ENCODE results near the gene SLC15A5. TPM values are rescaled to one million over a fixed set of nuclear protein-coding genes. Genes with fewer than 3 reads are reported as not detected.

SLC15A5 gene
- total RNA-seq, 4 donors from 2014 or later, result 0.17 to 0.38 (median 0.33) TPM; not detected in 1

DNA sequence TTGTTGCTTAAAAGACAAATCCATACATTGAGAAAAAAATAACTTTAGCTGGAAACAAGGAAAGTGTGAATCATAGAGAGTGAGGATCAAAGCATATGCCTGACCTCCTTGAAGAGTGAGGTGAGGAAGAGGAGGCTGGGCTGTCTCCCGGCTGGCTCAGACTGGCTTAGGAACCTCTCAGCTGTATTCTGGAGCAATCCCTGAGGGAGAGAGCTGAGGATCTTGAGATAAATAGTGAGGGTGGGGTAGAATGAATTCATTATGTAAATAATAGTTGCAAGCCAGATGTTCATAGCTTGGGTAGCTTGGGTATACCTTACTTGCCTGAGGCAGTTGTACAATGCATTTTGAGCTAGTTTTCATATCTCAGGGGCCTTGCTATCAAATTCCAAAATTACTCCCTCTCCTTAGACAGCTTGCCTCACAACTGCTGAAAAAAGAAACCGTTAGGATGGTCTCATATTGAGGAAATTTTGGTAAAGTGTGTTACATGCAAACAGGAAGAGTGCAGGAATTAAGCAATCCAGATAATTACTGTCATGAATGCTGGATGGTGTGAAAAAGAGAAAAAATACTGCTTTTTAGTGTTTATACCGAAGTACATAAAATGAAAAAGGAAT is 30.5 kb upstream of the SLC15A5 start:
- TF ChIP-seq, protein P1, sequence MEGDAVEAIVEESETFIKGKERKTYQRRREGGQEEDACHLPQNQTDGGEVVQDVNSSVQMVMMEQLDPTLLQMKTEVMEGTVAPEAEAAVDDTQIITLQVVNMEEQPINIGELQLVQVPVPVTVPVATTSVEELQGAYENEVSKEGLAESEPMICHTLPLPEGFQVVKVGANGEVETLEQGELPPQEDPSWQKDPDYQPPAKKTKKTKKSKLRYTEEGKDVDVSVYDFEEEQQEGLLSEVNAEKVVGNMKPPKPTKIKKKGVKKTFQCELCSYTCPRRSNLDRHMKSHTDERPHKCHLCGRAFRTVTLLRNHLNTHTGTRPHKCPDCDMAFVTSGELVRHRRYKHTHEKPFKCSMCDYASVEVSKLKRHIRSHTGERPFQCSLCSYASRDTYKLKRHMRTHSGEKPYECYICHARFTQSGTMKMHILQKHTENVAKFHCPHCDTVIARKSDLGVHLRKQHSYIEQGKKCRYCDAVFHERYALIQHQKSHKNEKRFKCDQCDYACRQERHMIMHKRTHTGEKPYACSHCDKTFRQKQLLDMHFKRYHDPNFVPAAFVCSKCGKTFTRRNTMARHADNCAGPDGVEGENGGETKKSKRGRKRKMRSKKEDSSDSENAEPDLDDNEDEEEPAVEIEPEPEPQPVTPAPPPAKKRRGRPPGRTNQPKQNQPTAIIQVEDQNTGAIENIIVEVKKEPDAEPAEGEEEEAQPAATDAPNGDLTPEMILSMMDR (IDR thresholded peaks at IDR 0.05; ENCODE audit: low read depth), result no peak

DNA sequence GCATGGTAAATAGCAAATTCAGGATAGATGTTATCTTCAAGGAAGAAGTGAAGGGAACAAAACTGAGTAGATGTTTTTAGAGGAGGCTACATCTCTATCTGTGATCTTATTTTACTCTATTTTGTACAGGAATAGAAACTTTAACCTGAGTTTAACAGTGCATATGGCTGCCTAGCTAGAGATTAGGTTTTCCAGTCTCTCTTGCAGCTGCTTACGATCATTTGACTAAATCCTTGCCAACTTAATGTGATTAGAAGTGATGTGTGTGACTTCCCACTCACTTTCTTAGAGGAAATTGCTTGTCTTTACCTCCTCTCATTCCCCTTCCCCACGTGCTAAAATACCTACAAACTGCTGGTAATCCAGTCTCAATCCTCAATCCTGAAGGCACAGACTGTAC is 26.5 kb upstream of the SLC15A5 start:
- TF ChIP-seq, protein P1 (IDR thresholded peaks at IDR 0.05; ENCODE audit: low read depth), result no peak

DNA sequence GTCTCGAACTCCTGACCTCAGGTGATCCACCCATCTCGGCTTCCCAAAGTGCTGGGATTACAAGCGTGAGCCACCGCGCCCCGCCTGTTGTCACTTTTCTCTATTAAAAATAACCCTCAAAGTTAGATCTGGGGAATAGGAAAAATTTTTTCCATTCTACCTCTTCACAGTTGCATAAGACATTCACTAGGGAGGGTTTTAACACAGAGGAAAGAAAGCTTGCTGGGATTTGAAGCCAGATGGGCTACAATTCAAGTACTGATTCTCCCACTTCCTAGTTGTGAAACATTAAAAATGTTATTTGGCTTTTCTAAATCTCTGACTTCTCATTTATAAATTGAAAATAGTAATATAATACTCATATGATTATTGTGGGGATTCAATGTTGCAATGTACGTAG is 23.3 kb upstream of the SLC15A5 start:
- TF ChIP-seq, protein P1 (IDR thresholded peaks at IDR 0.05; ENCODE audit: low read depth), result no peak

DNA sequence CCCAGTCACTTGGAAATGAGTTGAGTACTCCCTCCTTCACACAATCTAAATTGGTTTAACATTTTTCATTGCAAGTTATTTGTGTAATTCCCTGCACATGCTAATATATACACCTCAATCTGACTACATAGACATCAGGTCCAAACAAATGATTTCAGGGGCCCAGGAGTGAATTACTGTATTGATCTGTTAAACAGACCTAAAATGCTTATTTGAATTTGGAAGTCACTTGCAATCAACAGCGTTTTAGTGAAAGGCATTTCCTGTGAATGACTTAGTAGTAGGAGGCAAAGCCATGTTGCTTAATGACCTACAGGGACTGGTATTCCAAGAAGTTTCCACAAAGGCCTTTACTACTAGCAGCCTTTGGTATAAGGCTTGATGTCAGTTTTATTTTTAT is 22.6 kb upstream of the SLC15A5 start:
- TF ChIP-seq, protein P1 (IDR thresholded peaks at IDR 0.05; ENCODE audit: low read depth), result no peak

DNA sequence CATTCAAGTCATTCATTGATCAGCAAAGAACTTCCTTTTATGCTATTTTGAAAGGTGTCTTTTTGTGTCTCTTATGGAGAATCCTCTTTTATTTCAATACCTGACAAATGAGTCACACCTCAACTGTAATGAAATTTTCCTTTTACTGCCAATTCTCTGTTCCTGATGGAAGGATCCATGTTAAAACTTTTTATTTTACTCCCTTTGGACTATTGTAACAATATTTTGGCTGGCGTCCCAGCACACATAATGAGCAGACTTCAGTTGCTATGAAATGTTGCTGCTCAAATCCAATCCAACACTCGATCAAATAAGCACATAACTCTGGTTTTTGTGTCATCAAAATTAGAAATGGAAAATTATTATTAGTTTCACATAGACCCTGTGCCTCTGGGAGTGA is 21.9 kb upstream of the SLC15A5 start:
- TF ChIP-seq, protein P1 (IDR thresholded peaks at IDR 0.05; ENCODE audit: low read depth), result no peak

DNA sequence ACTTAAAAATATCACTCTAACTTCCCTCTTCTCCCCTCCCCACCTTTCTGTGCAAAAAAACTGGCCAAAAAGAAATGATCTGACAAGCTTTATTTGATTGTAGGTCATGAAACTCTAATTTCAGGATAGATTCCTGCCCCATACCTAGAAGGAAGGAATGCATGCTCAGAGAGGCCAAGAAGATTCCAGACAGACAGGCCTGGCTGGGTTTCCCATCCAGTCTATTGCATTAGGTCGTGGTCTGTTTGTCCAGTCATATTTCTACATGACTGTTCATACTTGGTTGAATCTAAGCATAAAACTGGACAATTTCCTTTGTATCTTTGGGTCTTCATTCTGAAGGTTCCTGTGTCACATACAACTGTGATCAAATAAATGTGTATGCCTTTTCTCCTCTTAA is 20.0 kb upstream of the SLC15A5 start:
- TF ChIP-seq, protein P1 (IDR thresholded peaks at IDR 0.05; ENCODE audit: low read depth), result no peak

DNA sequence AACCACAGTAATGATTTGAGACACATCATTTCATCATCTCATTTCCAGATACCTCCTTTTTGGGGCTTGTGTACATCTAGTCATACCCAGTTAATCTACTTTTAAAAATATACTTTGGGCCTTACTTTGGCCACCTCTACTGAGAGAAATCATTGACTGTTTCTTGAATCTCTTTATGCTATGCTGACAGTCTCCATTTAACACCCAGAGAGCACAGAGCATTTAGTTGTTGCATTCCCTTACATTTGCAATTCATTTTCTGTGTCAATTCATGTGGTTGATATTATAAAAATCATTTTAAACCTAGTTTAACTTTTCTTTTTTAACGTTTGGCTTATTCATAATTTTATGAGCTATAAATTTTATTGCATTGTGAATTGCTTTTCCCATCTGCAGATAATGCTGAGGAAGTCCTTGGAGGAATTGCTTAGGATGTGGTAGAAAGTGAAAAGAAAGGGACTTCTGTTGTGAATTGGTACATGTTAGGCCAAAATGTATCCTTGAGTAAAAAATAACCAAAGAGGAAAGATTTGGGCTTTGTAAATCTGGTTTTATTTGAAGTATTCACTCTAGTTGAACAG is 17.0 kb upstream of the SLC15A5 start:
- TF ChIP-seq, protein P1 (IDR thresholded peaks at IDR 0.05; ENCODE audit: low read depth), result no peak
